HepG2 (cell line): ENCODE measurements around the gene PIK3R4. TPM values are rescaled to one million over a fixed set of nuclear protein-coding genes. Genes with fewer than 3 reads are reported as not detected.

Experiments
- ATAC-seq: fragments of 200-7000 bp; cut with Tn5 transposase; 3 replicates; pipeline ENCODE4 v1.9.1; 2020; ENCODE audit warnings: mild to moderate bottlenecking, moderate library complexity
- BruUV-seq: library from RNA; stranded (reverse); fragments of 400-500 nt; replicated peaks from 2 replicates; lab custom pipeline; 2021; lab: Mats Ljungman, UMichigan
- CTCF ChIA-PET: fragments of 300-600 bp; formaldehyde crosslinking; extraction: SDS; loops from one replicate; lab custom pipeline; 2021; ENCODE audit warnings: low total read pairs, inconsistent platforms, low intra/inter-chr PET ratio; lab: Yijun Ruan, JAX
- POLR2A ChIA-PET: fragments of 350-600 bp; sonication (Branson Sonifier 250); formaldehyde crosslinking; loops from one replicate; lab custom pipeline; 2020; ENCODE audit warnings: antibody characterized with exemption, inconsistent platforms; lab: Yijun Ruan, JAX
- DNase-seq: peaks from one replicate; pipeline ENCODE4 v3.0.0-alpha.2; 2015; ENCODE audit warnings: low spot score
- FAIRE-seq: peaks from 3 replicates; lab custom pipeline; 2011; peaks lifted over from hg19 to GRCh38; lab: Jason Lieb, UNC
- H2AFZ ChIP-seq: one replicate; pipeline ENCODE4 v1.6.1; 2011; ENCODE audit warnings: low read length, inconsistent platforms
- H3K27ac ChIP-seq: fragments of 300-600 bp; 3 replicates; pipeline ENCODE4 v1.8.0; 2011; ENCODE audit warnings: mixed run types, mild to moderate bottlenecking, mixed read lengths, low read length, inconsistent platforms; ENCODE audit not compliant: insufficient read depth; ENCODE audit errors: extremely low read length
- H3K27me3 ChIP-seq, 2 experiments: fragments of 200-600 bp in 1 of 2; 2 replicates in 1 of 2; 3 replicates in 1 of 2; pipeline versions ENCODE4 v1.6.0 to v1.8.0; 2011; ENCODE audit warnings: low read length in 2 of 2, mild to moderate bottlenecking in 2 of 2, moderate library complexity in 2 of 2, inconsistent platforms in 1 of 2; ENCODE audit not compliant: insufficient read depth in 2 of 2, control insufficient read depth in 1 of 2
- H3K36me3 ChIP-seq, 2 experiments: fragments of 200-600 bp in 1 of 2; replicated peaks in 1 of 2; 2 replicates in 1 of 2; 3 replicates in 1 of 2; pipeline versions ENCODE4 v1.5.1 to v1.8.0; 2011; ENCODE audit warnings: low read length in 2 of 2, inconsistent platforms in 1 of 2; ENCODE audit not compliant: insufficient read depth in 2 of 2, control insufficient read depth in 1 of 2
- H3K4me1 ChIP-seq: 2 replicates; pipeline ENCODE4 v1.5.1; 2012; ENCODE audit warnings: low read length, inconsistent platforms; ENCODE audit not compliant: insufficient read depth
- H3K4me2 ChIP-seq: 2 replicates; pipeline ENCODE4 v1.6.0; 2011; ENCODE audit warnings: low read depth, low read length, inconsistent platforms
- H3K4me3 ChIP-seq, 3 experiments: fragments of 200-600 bp in 1 of 3; sonication (generic), shearing (Covaris generic) in 1 of 3; replicated peaks in 1 of 3; 2 replicates each; pipeline ENCODE4 v1.5.1; 2011 to 2016; ENCODE audit warnings: low read length in 3 of 3, inconsistent platforms in 2 of 3, low read depth in 2 of 3, mild to moderate bottlenecking in 2 of 3, control low read depth in 1 of 3, mixed read lengths in 1 of 3; ENCODE audit not compliant: insufficient read depth in 1 of 3
- H3K79me2 ChIP-seq: one replicate; pipeline ENCODE4 v1.6.1; 2011; ENCODE audit warnings: low read length, inconsistent platforms; ENCODE audit not compliant: insufficient read depth
- H3K9ac ChIP-seq: 2 replicates; pipeline ENCODE4 v1.6.0; 2011; ENCODE audit warnings: mild to moderate bottlenecking, low read depth, low read length, inconsistent platforms; ENCODE audit not compliant: insufficient read depth
- H3K9me3 ChIP-seq: 2 replicates; pipeline ENCODE4 v1.5.1; 2012; ENCODE audit warnings: mild to moderate bottlenecking, low read length
- H4K20me1 ChIP-seq: 2 replicates; pipeline ENCODE4 v1.6.0; 2011; ENCODE audit warnings: inconsistent platforms, mild to moderate bottlenecking, low read length, moderate library complexity; ENCODE audit not compliant: insufficient read depth
- ELF1 ChIP-seq: sonication (generic); formaldehyde crosslinking; IDR thresholded peaks from 2 replicates; pipeline ENCODE4 v1.4.0; 2020; ENCODE audit warnings: missing genetic modification reagents
- GZF1 ChIP-seq: sonication (generic); formaldehyde crosslinking; IDR thresholded peaks from 2 replicates; pipeline ENCODE4 v1.5.1; 2020; ENCODE audit warnings: mild to moderate bottlenecking, missing genetic modification reagents
- HNRNPH1 ChIP-seq: fragments of 200-400 bp; formaldehyde crosslinking; optimal IDR thresholded peaks from 2 replicates; pipeline ENCODE3; 2017; ENCODE audit warnings: mild to moderate bottlenecking, low read depth, low read length
- KAT7 ChIP-seq: IDR thresholded peaks from 2 replicates; pipeline ENCODE4 v1.6.1; 2018; ENCODE audit warnings: borderline replicate concordance, missing compliant biosample characterization
- MAFK ChIP-seq, 2 experiments: IDR thresholded peaks in 1 of 2; conservative IDR thresholded peaks in 1 of 2; 2 replicates each; pipeline ENCODE4 v1.6.1; 2011; ENCODE audit warnings: improper control_type of control experiment in 2 of 2, low read length in 2 of 2
- ZMYM2 ChIP-seq: sonication (generic); formaldehyde crosslinking; IDR thresholded peaks from 2 replicates; pipeline ENCODE4 v1.8.0; 2022; ENCODE audit warnings: mild to moderate bottlenecking, missing genetic modification reagents
- ZNF260 ChIP-seq: sonication (generic); formaldehyde crosslinking; IDR thresholded peaks from 2 replicates; pipeline ENCODE4 v1.4.0; 2020; ENCODE audit warnings: missing genetic modification reagents, low read depth, mild to moderate bottlenecking, borderline replicate concordance
- ZNF468 ChIP-seq: sonication (generic); formaldehyde crosslinking; IDR thresholded peaks from 2 replicates; pipeline ENCODE4 v1.8.0; 2022; ENCODE audit warnings: mild to moderate bottlenecking, moderate library complexity, missing genetic modification reagents
- ZNF724P ChIP-seq: sonication (generic); formaldehyde crosslinking; IDR thresholded peaks from 2 replicates; pipeline ENCODE4 v1.8.0; 2022; ENCODE audit warnings: missing genetic modification reagents, borderline replicate concordance
- ZNF773 ChIP-seq: sonication (generic); formaldehyde crosslinking; IDR thresholded peaks from 2 replicates; pipeline ENCODE4 v1.4.0; 2020; ENCODE audit warnings: missing genetic modification reagents, borderline replicate concordance
- WGBS: methylation state at CpG from one replicate; pipeline ENCODE4 v1.1.6; 2017; ENCODE audit warnings: low lambda C conversion rate; 5-methylcytosine and 5-hydroxymethylcytosine counted together
- in situ Hi-C: cut with HindIII; loops from 2 replicates; pipeline ENCODE4 v1.10.0; 2017; ENCODE audit warnings: low pct_unique_long_range_greater_than_20kb; ENCODE audit not compliant: extremely low pct_ligation_motif_present
- intact Hi-C: fragments of 100-400 bp; cut with micrococcal nuclease; formaldehyde crosslinking; loops from one replicate; pipeline ENCODE4 v1.10.0; 2022; ENCODE audit not compliant: unreplicated experiment
- polyA plus RNA-seq, 8 experiments: library from polyadenylated mRNA; depleted of rRNA in 3 of 8; stranded (reverse) in 7 of 8; unstranded in 1 of 8; fragments of >200 nt; fragmentation: Illumina TruSeq in 4 of 8; extraction: Trizol in 4 of 8; gene quantifications; 2 replicates each; pipeline versions ENCODE4 v1.2.1 to v1.2.3, GENCODE V29; 2011 to 2016; ENCODE audit warnings: low read depth in 4 of 8, missing spikeins in 1 of 8, mixed read lengths in 1 of 8; ENCODE audit not compliant: insufficient read depth in 1 of 8
- total RNA-seq, 5 experiments: library from RNA; depleted of rRNA; stranded (reverse); fragments of >200 nt; fragmentation: Illumina TruSeq; extraction: Trizol; gene quantifications; 2 replicates each; pipeline ENCODE4 v1.2.3, GENCODE V29; 2016; ENCODE audit warnings: low read depth in 1 of 5
- TF ChIP-seq, protein P1 (sequence below): sonication (generic); formaldehyde crosslinking; IDR thresholded peaks from 2 replicates; pipeline ENCODE4 v1.5.1; 2020; ENCODE audit warnings: mild to moderate bottlenecking, missing genetic modification reagents, borderline replicate concordance
- TF ChIP-seq, protein P2 (sequence below), 2 experiments: sonication (generic) in 1 of 2; formaldehyde crosslinking in 1 of 2; IDR thresholded peaks; 2 replicates each; pipeline versions ENCODE4 v1.5.1 to v1.6.1; 2011 to 2020; ENCODE audit warnings: borderline replicate concordance in 1 of 2, low read depth in 1 of 2, low read length in 1 of 2, mild to moderate bottlenecking in 1 of 2, missing genetic modification reagents in 1 of 2, moderate library complexity in 1 of 2
- TF ChIP-seq, protein P3 (sequence below): IDR thresholded peaks from 2 replicates; pipeline ENCODE4 v1.6.1; 2016; ENCODE audit warnings: low read depth, control low read depth
- TF ChIP-seq, protein P4 (sequence below): sonication (generic); formaldehyde crosslinking; conservative IDR thresholded peaks from 2 replicates; pipeline ENCODE4 v1.8.0; 2022; ENCODE audit warnings: low read depth, missing genetic modification reagents

PIK3R4 gene
- total and polyA plus RNA-seq, 2 of the 13 experiments (the other 11 are each of a cell fraction or from before 2014, with no cell fraction given), result 22.4 to 26.0 TPM

DNA sequence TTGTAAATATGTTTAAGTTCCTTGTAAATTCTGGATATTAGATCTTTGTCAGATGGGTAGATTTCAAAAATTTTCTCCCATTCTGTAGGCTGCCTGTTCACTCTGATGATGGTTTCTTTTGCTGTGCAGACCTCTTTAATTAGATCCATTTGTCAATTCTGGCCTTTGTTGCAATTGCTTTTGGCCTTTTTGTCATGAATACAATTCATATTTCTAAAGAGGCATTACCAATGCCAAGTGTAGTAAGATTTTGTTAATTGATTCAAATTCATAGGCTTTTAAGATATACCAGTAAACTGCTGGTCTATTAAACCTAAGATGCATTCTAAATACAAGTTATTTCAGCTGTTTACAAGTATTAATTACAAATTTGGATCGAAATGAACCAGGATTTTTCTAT lies 31.0 kb downstream of the PIK3R4 start:
- FAIRE-seq, result no peak
- CTCF ChIA-PET, result no interaction called here
- no peak for DNase-seq
- no peaks in the 10 kb centered on the region for H3K79me2 ChIP-seq
- POLR2A ChIA-PET, result no interaction called here
- no peak overlapping the region for H3K27ac ChIP-seq
- H3K4me1 ChIP-seq, result no peaks in the 10 kb centered on the region
- no peaks in the 10 kb centered on the region for H3K9me3 ChIP-seq
- peaks cover 0 to 15% of the 10 kb centered on the region in 2 experiments; a peak in 4 of 5 replicates for H3K36me3 ChIP-seq
- in situ Hi-C loops, result no loop called here
- H3K4me3 ChIP-seq, result no peak overlapping the region
- no peak overlapping the region for H3K9ac ChIP-seq
- H3K4me2 ChIP-seq, result no peak overlapping the region
- 87% methylated on average over 1 of the region's 1 CpG for WGBS
- H3K27me3 ChIP-seq, result no peaks in the 10 kb centered on the region
- ATAC-seq, result no peak
- no peak overlapping the region for H2AFZ ChIP-seq
- intact Hi-C loops, result no loop called here
- no peaks in the 10 kb centered on the region for H4K20me1 ChIP-seq
- TSS peak; percentile 16 for BruUV-seq
- no peak for TF ChIP-seq HNRNPH1
- no peak for TF ChIP-seq ZMYM2 (CRISPR knock-in tag)
- no peak for TF ChIP-seq KAT7 (CRISPR knock-in tag)
- TF ChIP-seq, protein P1, sequence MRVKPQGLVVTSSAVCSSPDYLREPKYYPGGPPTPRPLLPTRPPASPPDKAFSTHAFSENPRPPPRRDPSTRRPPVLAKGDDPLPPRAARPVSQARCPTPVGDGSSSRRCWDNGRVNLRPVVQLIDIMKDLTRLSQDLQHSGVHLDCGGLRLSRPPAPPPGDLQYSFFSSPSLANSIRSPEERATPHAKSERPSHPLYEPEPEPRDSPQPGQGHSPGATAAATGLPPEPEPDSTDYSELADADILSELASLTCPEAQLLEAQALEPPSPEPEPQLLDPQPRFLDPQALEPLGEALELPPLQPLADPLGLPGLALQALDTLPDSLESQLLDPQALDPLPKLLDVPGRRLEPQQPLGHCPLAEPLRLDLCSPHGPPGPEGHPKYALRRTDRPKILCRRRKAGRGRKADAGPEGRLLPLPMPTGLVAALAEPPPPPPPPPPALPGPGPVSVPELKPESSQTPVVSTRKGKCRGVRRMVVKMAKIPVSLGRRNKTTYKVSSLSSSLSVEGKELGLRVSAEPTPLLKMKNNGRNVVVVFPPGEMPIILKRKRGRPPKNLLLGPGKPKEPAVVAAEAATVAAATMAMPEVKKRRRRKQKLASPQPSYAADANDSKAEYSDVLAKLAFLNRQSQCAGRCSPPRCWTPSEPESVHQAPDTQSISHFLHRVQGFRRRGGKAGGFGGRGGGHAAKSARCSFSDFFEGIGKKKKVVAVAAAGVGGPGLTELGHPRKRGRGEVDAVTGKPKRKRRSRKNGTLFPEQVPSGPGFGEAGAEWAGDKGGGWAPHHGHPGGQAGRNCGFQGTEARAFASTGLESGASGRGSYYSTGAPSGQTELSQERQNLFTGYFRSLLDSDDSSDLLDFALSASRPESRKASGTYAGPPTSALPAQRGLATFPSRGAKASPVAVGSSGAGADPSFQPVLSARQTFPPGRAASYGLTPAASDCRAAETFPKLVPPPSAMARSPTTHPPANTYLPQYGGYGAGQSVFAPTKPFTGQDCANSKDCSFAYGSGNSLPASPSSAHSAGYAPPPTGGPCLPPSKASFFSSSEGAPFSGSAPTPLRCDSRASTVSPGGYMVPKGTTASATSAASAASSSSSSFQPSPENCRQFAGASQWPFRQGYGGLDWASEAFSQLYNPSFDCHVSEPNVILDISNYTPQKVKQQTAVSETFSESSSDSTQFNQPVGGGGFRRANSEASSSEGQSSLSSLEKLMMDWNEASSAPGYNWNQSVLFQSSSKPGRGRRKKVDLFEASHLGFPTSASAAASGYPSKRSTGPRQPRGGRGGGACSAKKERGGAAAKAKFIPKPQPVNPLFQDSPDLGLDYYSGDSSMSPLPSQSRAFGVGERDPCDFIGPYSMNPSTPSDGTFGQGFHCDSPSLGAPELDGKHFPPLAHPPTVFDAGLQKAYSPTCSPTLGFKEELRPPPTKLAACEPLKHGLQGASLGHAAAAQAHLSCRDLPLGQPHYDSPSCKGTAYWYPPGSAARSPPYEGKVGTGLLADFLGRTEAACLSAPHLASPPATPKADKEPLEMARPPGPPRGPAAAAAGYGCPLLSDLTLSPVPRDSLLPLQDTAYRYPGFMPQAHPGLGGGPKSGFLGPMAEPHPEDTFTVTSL (CRISPR knock-in tag), result no peak
- no peak for TF ChIP-seq ZNF260 (CRISPR knock-in tag)
- TF ChIP-seq ZNF724P (CRISPR knock-in tag), result no peak
- TF ChIP-seq, protein P2, sequence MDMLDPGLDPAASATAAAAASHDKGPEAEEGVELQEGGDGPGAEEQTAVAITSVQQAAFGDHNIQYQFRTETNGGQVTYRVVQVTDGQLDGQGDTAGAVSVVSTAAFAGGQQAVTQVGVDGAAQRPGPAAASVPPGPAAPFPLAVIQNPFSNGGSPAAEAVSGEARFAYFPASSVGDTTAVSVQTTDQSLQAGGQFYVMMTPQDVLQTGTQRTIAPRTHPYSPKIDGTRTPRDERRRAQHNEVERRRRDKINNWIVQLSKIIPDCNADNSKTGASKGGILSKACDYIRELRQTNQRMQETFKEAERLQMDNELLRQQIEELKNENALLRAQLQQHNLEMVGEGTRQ (IDR thresholded peaks at IDR 0.05; ENCODE audit: low read depth, low read length), result no peak
- TF ChIP-seq, protein P2 (CRISPR knock-in tag; IDR thresholded peaks at IDR 0.05; ENCODE audit: borderline replicate concordance), result no peak
- TF ChIP-seq, protein P3, sequence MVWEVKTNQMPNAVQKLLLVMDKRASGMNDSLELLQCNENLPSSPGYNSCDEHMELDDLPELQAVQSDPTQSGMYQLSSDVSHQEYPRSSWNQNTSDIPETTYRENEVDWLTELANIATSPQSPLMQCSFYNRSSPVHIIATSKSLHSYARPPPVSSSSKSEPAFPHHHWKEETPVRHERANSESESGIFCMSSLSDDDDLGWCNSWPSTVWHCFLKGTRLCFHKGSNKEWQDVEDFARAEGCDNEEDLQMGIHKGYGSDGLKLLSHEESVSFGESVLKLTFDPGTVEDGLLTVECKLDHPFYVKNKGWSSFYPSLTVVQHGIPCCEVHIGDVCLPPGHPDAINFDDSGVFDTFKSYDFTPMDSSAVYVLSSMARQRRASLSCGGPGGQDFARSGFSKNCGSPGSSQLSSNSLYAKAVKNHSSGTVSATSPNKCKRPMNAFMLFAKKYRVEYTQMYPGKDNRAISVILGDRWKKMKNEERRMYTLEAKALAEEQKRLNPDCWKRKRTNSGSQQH, result no peak
- no peak for TF ChIP-seq ZNF468
- TF ChIP-seq ELF1 (CRISPR knock-in tag), result no peak
- no peak for TF ChIP-seq ZNF773 (CRISPR knock-in tag)
- no peak for TF ChIP-seq GZF1 (CRISPR knock-in tag)
- TF ChIP-seq, protein P4, sequence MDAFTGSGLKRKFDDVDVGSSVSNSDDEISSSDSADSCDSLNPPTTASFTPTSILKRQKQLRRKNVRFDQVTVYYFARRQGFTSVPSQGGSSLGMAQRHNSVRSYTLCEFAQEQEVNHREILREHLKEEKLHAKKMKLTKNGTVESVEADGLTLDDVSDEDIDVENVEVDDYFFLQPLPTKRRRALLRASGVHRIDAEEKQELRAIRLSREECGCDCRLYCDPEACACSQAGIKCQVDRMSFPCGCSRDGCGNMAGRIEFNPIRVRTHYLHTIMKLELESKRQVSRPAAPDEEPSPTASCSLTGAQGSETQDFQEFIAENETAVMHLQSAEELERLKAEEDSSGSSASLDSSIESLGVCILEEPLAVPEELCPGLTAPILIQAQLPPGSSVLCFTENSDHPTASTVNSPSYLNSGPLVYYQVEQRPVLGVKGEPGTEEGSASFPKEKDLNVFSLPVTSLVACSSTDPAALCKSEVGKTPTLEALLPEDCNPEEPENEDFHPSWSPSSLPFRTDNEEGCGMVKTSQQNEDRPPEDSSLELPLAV, result no peak
- TF ChIP-seq MAFK (conservative IDR thresholded peaks at IDR 0.05 in 1 of 2, IDR thresholded peaks at IDR 0.05 in 1 of 2; ENCODE audit: low read length in 2 of 2), result no peak
